ENCODE data around the gene NAXD.

Gene NAXD

DNA sequence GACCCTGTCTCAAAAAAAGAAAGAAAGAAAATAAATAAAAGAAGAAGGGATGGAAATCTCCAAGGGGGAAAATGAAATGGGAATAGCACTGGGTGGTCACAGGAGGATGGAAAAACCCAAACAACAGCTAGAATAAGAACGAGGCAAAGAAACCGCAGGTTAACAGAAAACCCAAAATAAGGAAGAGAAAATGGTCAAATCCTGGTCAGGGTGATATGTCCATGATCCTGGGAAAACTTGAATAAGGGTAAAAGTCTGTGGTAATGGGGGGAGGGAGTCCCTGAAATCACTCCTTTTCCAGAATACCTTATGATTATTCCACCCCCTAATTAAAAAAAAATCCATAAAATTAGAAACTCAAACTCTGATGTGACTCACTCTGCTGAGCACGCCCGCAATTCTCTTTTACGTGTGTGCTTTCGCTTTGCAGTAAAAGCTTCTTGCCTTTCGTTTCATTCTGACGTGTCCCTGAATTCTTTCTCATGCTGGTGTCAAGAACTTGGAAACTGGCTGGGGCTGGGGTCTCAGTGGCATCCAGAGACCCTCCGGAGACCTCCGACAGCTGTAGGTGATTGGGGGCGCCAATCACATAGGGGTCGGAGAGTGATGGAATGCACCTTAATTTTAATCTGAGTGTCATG lies 4.3 kb upstream of the NAXD start:
- H3K4me3 ChIP-seq (replicated peaks; ENCODE audit: low read depth, low read length) = no peak overlapping the region
- TF ChIP-seq CTCF (IDR thresholded peaks at IDR 0.05; ENCODE audit: low read length, missing control alignments) = no peak
- no peak for DNase-seq (ENCODE audit: low read depth)

- peak overlapping the region; percentile 65 for H3K4me3 ChIP-seq (replicated peaks; ENCODE audit: low read depth, low read length)
- no peak for DNase-seq (ENCODE audit: low read depth)
- no peak for TF ChIP-seq CTCF (IDR thresholded peaks at IDR 0.05; ENCODE audit: low read length, missing control alignments)
These were observed 382 bp upstream of the NAXD start for GRCh38 chr13:110615005-110615321.

GRCh38 chr13:110616103-110617101 lies 1.1 kb downstream of the NAXD start:
- peak; percentile 38 for DNase-seq (ENCODE audit: low read depth)
- no peak for TF ChIP-seq CTCF (IDR thresholded peaks at IDR 0.05; ENCODE audit: low read length, missing control alignments)
- peak overlapping the region; percentile 65 for H3K4me3 ChIP-seq (replicated peaks; ENCODE audit: low read depth, low read length)

DNA sequence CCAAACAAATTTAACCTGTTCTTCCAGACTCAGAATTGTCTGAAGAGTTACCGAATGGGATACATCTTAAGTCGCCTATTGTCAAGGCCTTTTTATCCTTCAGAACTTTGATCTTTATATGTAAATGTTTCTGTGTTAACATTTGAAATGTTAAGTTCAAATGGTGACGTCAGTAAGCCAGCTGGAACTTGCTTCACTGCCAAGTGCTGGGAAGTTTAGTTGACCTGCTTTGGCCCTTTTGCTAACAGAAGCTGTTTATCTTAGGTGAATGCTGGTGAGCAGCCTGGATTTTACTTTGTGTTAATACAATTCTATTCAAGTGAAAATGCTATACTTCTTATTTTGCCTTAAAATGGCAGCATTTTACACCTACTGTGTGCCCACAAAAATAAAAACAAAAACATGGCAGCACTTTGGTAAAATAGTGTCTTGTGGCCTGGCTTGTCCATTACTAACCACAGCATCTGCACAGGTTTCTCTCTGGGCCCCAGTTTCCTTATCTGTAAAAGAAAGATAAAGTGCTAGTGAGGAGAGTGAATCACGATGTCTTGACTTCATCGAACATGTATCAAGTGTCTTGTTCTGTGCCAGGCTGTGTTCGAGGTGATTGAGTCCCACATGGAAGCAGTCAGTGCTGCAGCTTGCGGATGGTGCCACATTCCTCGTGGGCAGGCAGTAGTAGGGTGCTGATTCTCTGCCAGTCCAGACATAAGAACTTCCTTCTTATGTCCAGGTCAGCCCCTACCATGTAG lies 2.2 kb downstream of the NAXD start:
- peak overlapping the region; percentile 65 for H3K4me3 ChIP-seq (replicated peaks; ENCODE audit: low read depth, low read length)
- TF ChIP-seq CTCF (IDR thresholded peaks at IDR 0.05; ENCODE audit: low read length, missing control alignments) = no peak
- DNase-seq (ENCODE audit: low read depth) = peak; percentile 84

GRCh38 chr13:110618167-110618566 lies 2.8 kb downstream of the NAXD start:
- no peak for TF ChIP-seq CTCF (IDR thresholded peaks at IDR 0.05; ENCODE audit: low read length, missing control alignments)
- no peak for DNase-seq (ENCODE audit: low read depth)
- no peak overlapping the region for H3K4me3 ChIP-seq (replicated peaks; ENCODE audit: low read depth, low read length)

GRCh38 chr13:110618780-110619179 lies 3.4 kb downstream of the NAXD start:
- H3K4me3 ChIP-seq (replicated peaks; ENCODE audit: low read depth, low read length) = no peak overlapping the region
- no peak for TF ChIP-seq CTCF (IDR thresholded peaks at IDR 0.05; ENCODE audit: low read length, missing control alignments)
- no peak for DNase-seq (ENCODE audit: low read depth)

Data from fibroblast of pulmonary artery (primary cell).